Astrocyte (in vitro differentiated cells and primary cell): ENCODE data around the gene FASN.

Source experiments
- CTCF ChIP-seq: IDR thresholded peaks from 2 replicates; pipeline ENCODE4 v1.5.1; 2011; ENCODE audit warnings: low read depth, mild to moderate bottlenecking, inconsistent platforms, low read length, moderate library complexity; ENCODE audit not compliant: insufficient read depth
- EZH2 ChIP-seq: IDR thresholded peaks from 2 replicates; pipeline ENCODE4 v1.6.1; 2012; ENCODE audit warnings: mild to moderate bottlenecking, low read length, inconsistent platforms; ENCODE audit not compliant: insufficient read depth

- TF ChIP-seq CTCF (no peak), EZH2 (no peak)
These were observed 43.5 kb downstream of the FASN start for GRCh38 chr17:82054351-82055022.
